Measurements from ENCODE around the gene TNFSF10. TPM values are rescaled to one million over a fixed set of nuclear protein-coding genes. Genes with fewer than 3 reads are reported as not detected.
"Not testable (repeated sequence)": the region's sequence is repeated elsewhere in the genome, so short reads cannot be mapped to it uniquely, and the experiment has no call there.

TNFSF10 gene
- total RNA-seq, 2 experiments from 2014 or later: 9.2 to 9.5 TPM

GRCh38 chr3:172501540-172501939, 21.7 kb downstream of the TNFSF10 start:
- no peak overlapping the region for H3K4me3 Mint-ChIP-seq
- DNase-seq: no peak
- TF ChIP-seq CTCF (IDR thresholded peaks at IDR 0.05): no peak
- Histone ChIP-seq H3K9me3 (ENCODE audit: control insufficient read depth in 1 of 2, insufficient read depth in 1 of 2, low read length in 2 of 2) (no peaks in the 10 kb centered on the region), H3K27me3 (ENCODE audit: control insufficient read depth in 1 of 2, insufficient read depth in 2 of 2, low read length in 2 of 2) (no peaks in the 10 kb centered on the region), H3K4me1 (ENCODE audit: insufficient read depth, low read length) (no peaks in the 10 kb centered on the region), H3K36me3 (ENCODE audit: insufficient read depth, low read length) (peaks cover 22% of the 10 kb centered on the region), H3K27ac (ENCODE audit: low read depth in 1 of 2, low read length in 2 of 2) (no peak overlapping the region), H3K4me3 (ENCODE audit: low read length) (no peak overlapping the region)
- POLR2A ChIA-PET: no interaction called here
- no peaks in the 10 kb centered on the region for H3K9me3 Mint-ChIP-seq
- CTCF ChIA-PET: no interaction called here
- H3K4me1 Mint-ChIP-seq (ENCODE audit: low read depth): no peaks in the 10 kb centered on the region
- no peak for ATAC-seq (ENCODE audit: poor library complexity)
- H3K27me3 Mint-ChIP-seq: no peaks in the 10 kb centered on the region
- no peak overlapping the region for H3K27ac Mint-ChIP-seq
- H3K36me3 Mint-ChIP-seq (ENCODE audit: low read depth): peaks cover 31% of the 10 kb centered on the region
- intact Hi-C loops (cut with DNase I, micrococcal nuclease): loop anchor here in 1 of 2 experiments (5.0 kb wide), 1 partner anchor 41 kb away; no protein-coding TSS in a partner anchor

GRCh38 chr3:172490198-172490669, 33.0 kb downstream of the TNFSF10 start:
- H3K27ac Mint-ChIP-seq; H3K9me3 Mint-ChIP-seq; H3K27me3 ChIP-seq (ENCODE audit: control insufficient read depth in 1 of 2, insufficient read depth in 2 of 2, low read length in 2 of 2); H3K4me1 ChIP-seq (ENCODE audit: insufficient read depth, low read length); H3K36me3 Mint-ChIP-seq (ENCODE audit: low read depth); H3K4me3 Mint-ChIP-seq; H3K4me1 Mint-ChIP-seq (ENCODE audit: low read depth); H3K4me3 ChIP-seq (ENCODE audit: low read length); POLR2A ChIA-PET; H3K27ac ChIP-seq (ENCODE audit: low read depth in 1 of 2, low read length in 2 of 2); H3K36me3 ChIP-seq (ENCODE audit: insufficient read depth, low read length); H3K9me3 ChIP-seq (ENCODE audit: control insufficient read depth in 1 of 2, insufficient read depth in 1 of 2, low read length in 2 of 2); H3K27me3 Mint-ChIP-seq: not testable (repeated sequence)
- DNase-seq (peak; percentile 62 to 88 (median 76)), ATAC-seq (ENCODE audit: poor library complexity) (peak; percentile 65)
- intact Hi-C loops (cut with DNase I, micrococcal nuclease): loop anchor here (1.0 to 2.0 kb wide), 2 partner anchors 106 to 177 kb away; no protein-coding TSS in a partner anchor
- CTCF ChIA-PET: interaction anchor here (0.7 to 2.1 kb wide), 2 partner anchors 41 to 105 kb away, joined by 3 to 16 read pairs; no protein-coding TSS in a partner anchor
- peak; percentile 85 for TF ChIP-seq CTCF (IDR thresholded peaks at IDR 0.05)

- intact Hi-C loops (cut with DNase I, micrococcal nuclease): loop anchor here (5.0 to 10.0 kb wide), 2 partner anchors 146 to 1513 kb away; no protein-coding TSS in a partner anchor
- no peaks in the 10 kb centered on the region for H3K27me3 ChIP-seq (ENCODE audit: control insufficient read depth in 1 of 2, insufficient read depth in 2 of 2, low read length in 2 of 2)
- Mint-ChIP-seq H3K36me3 (ENCODE audit: low read depth) (no peaks in the 10 kb centered on the region), H3K4me1 (ENCODE audit: low read depth) (peaks cover 16% of the 10 kb centered on the region), H3K9me3 (no peaks in the 10 kb centered on the region), H3K27me3 (no peaks in the 10 kb centered on the region), H3K4me3 (no peak overlapping the region), H3K27ac (peak overlapping the region; percentile 80)
- no peaks in the 10 kb centered on the region for H3K36me3 ChIP-seq (ENCODE audit: insufficient read depth, low read length)
- H3K9me3 ChIP-seq (ENCODE audit: control insufficient read depth in 1 of 2, insufficient read depth in 1 of 2, low read length in 2 of 2): no peaks in the 10 kb centered on the region
- ChIA-PET CTCF (interaction anchor here (0.8 to 2.9 kb wide), 3 partner anchors 17 to 146 kb away, joined by 3 to 12 read pairs (median 3); no protein-coding TSS in a partner anchor), POLR2A (interaction anchor here (1.0 kb wide), 2 partner anchors 17 to 44 kb away, joined by 3 read pairs; no protein-coding TSS in a partner anchor)
- no peak overlapping the region for H3K27ac ChIP-seq (ENCODE audit: low read depth in 1 of 2, low read length in 2 of 2)
- ATAC-seq (ENCODE audit: poor library complexity) (no peak), DNase-seq (peak in 1 of 14 experiments; percentile 4)
- H3K4me3 ChIP-seq (ENCODE audit: low read length): no peak overlapping the region
- H3K4me1 ChIP-seq (ENCODE audit: insufficient read depth, low read length): no peaks in the 10 kb centered on the region
- TF ChIP-seq CTCF (IDR thresholded peaks at IDR 0.05): no peak
Observed at GRCh38 chr3:172478116-172478515, 45.1 kb downstream of the TNFSF10 start.
